GM19452 (cell line): Measurements from ENCODE around the gene MPDZ.

Experiments used
- ATAC-seq: cut with Tn5 transposase; IDR thresholded peaks from one replicate; pipeline ENCODE4 v1.9.1; 2021; ENCODE audit not compliant: unreplicated experiment

MPDZ gene

DNA sequence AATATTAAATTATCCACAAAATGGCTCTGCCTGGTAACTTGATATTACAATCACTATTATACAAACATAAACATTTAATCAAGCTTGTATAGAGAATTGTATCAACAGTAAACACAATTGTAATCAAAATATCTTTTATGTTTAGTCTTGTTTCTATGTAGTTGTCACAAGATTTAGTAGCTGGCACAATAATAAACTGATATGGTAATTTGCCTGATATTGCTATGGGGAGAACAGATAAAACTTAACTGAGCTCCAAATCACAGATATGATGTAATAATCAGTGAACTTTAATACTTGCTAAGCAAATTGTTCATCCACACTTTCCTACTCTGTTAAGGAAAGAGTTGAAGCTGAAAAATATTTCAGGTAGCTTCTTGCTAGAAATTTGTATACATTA, 189.8 kb downstream of the MPDZ start:
- no peak for ATAC-seq

DNA sequence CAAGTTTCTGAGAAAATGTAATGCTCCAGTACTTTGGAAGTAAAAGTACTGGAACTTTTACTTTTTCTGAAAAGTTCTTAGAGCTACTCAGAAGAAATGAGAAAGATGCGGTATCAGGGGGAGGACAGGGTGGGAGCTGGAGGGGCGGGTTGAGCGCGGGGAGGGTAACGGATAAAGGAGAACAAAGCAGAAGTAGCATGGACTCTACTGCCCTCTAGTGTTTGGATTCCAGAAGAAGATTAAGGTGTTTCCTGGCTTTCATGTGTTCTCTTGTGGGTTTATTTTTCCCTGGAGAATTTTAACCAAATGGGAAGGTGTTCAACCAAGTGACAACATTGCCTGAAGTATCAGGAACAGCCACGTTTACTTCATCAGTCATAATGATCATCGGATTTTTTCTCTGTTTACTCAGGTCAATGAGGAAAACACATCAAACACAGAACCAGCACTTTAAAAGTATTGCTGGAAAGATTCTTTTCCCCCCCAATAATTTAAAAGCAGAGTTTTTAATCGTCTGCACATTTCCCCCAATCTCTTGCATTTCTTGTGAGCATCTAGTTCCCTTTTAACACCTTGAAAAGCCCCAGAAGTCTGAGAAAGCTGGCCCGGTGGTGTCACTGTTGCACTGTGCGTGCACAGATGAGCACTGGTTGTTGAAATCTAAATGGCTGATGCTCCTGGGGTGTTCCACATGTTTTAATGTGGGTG, 190.6 kb downstream of the MPDZ start:
- no peak for ATAC-seq

DNA sequence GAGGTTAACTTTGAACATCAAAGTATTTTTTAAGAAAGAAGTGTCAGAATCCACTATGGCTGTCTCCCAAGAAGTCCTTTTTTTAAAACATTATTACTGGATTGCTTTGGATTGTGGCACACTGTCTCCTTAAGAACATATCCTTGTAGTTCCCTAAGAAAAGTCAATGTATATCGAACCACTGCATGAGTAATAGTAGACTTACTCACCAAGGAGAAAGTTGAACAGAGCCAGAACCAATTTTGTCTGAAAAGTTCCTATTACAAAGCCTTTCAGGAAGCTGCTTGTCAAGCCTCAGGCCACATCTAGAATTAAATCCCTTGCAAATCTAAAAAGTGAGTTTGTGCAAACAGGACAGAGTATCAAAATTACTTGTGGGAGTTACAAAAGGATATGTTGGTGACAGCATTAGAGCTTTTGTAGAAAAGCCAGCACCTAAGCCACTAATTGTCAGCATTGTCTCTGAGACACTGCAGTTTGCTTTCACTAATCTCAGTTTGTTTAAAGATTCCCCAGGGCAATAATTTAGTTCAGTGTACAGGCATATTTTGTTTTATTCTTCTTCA, 195.4 kb downstream of the MPDZ start:
- ATAC-seq, result no peak

DNA sequence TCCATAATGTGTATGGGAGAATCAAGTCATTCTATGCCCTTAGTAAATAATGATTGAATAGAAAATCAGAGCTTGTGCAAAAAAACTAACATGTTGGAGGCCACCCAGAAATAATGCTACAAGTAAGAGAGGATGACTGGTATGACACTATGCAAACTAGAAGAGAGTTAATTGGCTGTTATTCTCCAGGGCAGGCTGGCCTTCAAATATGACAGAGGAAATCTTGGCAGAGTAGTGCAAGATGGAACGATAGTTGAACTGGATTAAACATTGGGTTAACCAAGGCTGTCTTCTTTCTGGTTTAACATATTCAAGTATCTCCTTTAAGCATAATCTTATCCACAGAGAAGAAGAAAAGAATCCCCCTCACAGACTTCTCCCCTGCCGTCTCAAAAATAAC, 196.1 kb downstream of the MPDZ start:
- ATAC-seq, result no peak

DNA sequence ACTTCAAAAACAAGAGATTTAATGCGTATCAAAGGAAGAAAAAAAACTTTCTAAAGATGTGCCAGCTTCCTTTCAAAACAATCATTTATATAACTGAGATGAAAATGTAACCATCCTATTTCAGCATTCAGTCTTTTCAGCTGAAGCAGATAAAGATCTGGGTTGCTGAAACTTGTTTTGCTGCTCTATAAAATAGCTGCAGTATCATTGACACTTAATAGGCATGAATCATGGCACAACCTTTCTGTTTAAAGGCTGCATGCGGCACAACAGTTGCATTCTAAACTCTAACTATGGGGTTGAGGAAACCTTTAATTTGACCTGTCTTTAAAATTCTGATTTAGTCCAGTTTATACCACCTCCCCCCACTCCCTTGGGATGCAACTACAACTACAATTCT, 196.7 kb downstream of the MPDZ start:
- no peak for ATAC-seq

DNA sequence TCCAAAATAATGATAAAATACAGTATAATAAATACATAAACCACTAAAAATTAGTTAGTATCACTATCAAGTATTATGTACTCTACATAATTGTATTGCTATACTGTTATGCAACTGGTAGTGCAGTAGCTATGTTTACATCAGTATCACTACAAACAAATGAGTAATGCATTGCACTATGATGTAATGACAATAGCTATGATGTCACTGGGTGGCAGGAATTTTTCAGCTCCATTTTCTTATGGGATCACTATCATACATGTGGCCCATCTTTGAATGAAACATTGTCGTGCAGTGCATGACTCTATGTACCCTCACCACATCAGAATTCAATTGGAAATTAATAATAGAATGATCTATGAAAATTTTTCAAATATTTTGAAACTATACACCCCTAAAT, 201.3 kb downstream of the MPDZ start:
- no peak for ATAC-seq

DNA sequence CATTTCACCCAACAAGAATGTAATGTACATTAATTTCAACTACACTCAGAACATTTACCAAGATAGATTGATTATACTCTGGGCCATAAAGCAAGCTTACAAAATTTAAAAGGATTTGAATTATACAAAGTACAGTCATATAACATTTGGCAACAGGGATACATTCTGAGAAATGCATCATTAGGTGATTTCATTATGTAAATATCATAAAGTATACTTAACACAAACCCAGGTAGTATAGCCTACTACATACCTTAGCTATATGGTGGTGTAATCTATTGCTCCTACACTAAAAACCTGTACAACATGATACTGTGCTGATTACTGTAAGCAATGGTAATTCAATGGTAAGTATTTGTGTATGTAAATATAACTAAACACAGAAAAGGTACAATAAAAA, 202.9 kb downstream of the MPDZ start:
- ATAC-seq, result no peak

DNA sequence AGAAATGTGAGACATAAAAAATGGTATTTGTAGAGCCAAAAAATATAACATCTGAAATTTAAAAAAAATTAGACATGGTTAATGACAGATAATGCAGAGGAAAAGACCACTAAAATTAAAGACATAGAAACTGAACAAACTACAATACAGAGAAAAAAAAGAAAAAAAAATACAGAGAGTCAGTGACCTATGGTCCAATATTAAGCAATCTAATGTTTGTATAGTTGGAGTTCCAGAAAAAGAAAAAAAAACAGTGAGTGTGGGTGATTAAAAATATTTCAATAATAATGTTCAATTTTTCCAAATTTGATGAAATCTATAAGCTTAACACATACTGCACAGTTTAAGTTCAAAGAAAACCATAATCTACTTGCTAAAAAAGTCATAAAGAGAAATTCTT, 207.6 kb downstream of the MPDZ start:
- ATAC-seq, result no peak

DNA sequence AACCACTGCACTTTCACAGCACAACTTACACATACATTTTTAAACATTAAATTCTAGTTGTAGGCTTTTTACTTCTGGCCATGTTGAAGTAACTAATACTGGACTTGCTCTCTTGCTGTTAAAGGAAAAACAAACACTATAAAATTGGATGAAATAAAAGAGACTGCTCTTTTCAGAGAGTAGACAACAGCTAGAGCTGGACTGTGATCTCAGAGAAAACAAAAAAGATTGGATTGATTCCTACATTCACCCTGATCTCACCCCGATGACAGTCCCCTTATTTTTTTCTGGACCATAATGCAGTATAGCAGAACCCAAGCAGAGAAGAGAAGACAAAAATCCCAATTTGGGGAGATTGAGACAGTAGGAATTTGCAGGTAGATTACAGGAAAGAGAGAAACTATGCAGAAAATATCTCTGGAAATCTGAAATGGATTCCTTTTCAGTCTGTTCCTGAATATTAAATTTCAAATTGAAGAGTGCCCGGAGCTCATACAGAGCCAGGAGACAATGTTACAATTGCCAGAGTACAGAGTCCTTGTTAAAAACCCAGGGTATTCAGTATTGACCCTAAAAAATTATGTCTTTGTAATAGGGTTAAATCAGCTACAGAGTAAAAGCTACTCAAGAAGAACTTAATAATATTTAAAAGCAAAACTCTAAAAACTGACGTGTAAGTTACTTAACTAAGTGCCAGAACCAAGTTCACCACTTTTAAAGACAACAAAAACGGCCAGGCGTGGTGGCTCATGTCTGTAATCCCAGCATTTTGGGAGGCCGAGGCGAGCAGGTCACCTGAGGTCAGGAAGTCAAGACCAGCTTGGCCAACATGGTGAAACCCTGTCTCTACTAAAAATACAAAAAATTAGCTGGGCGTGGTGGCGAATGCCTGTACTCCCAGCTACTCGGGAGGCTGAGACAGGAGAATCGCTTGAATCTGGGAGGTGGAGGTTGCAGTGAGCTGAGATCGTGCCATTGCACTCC, 208.6 kb downstream of the MPDZ start:
- no peak for ATAC-seq

DNA sequence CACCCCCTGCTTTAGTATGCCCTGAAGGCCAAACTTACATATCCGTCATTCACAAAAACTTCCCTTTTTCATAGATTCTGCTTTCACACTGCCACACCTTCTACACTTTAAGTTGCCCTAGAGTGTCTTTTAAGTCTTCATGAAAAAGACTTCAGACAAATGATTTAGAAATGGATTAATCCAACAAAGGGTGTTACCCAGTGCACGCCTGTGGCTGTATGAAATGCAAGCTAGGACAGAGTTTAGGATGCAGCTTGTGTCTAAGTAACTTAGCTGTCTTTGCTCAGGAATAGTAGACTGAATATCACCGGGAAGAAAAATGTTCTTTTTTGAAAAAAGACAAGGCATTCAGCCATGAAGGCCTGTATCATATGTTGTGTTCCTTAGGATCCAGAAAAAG, 210.0 kb downstream of the MPDZ start:
- no peak for ATAC-seq

DNA sequence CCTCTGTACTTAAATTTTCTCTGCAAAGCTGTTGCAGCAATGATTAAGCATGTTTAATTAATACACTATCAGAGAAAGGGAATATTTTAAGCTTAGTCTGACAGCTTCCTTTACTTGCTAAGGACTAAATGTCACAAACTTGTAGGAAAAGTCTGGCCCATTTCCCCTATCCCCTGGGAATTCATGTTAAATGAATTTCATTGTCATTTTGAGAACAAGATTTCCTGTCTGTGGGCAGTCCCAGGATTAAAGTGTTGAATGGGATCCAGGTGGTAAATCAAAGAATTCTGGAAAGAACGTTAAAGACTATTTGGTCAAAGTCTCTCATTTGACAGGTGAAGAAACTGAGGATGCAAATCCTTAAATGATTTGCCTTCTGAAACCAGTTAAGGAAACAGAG, 214.8 kb downstream of the MPDZ start:
- ATAC-seq, result no peak

DNA sequence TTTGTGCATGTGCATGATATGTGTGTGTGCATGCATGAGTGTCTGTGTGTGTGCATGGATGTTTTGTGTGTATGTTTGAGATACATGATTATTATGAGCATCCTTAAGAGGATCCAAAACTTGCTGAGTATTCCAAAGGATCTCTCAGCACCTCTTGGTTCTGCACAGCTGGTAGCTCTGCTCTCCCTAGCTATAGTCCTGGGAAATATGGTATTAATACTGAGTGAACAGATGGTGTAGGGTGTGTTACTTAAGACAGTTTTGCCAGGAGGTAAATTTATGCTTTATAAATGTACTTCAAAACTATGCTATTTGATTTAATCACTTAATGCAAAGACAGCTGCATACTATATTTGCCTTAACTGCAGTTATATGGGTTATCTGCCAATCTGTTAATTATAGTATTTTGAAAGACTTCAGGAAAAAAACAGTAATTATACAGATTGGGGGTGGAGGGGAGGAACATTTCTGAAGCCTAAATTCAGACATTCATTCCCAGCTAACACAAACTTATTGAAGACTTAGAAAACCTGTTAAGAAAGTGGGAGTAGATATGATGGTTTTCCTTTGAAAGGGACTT, 215.5 kb downstream of the MPDZ start:
- no peak for ATAC-seq

DNA sequence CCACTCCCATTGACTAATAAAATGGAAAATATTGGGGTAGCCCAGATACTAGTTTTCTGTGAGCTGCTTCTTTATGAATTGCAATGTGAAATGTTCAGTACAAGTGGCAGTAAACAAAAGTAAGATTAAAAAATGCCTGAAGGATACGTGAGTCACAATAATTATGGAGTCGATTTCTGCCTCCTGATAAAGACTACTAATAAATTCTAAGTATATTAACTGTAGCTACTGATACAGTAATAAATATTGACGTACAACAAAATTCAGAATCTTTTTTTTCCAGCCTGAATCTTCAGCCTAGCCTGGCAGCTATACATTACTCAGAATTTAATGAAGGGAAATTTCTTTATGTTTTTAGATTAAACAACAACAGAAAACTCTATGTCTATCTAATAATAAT, 218.1 kb downstream of the MPDZ start:
- ATAC-seq, result no peak
